ENCODE measurements around the gene MGMT.

DNA sequence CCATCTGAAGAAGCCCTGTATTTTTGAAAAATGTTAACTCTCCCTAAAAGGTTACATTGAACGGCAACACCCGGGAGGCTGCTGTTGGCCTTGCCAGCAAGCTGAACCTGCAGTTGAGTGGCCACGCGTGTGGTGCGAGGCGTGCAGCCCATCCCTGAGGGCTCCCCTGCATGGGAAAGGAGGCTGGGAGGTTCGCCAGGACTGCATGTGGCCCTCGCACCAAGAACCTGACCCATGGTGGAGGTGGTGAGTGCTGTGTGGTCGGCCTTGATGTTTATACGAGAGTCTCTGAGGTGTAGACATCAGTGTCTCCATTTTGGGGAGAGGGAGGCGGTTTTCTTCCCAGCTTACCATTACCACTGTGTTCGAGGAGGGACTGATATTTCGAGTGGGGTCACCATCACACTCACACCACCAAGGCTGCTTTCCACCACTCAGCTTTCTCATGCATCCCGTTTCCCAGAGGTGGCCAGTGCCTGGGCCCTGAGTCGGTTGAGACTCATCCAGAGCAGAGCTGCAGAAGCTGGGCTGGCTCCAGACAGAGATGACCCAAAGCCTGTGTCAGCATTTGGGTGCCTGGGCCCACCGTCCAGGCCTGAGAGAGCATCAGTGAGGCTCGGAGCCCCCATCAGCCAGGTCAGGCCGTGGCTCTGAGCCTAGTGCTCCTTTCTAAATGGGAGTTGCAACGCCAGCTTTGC is 274.4 kb downstream of the MGMT start:
- TF ChIP-seq POLR2A (IDR thresholded peaks at IDR 0.05; ENCODE audit: borderline replicate concordance, extremely low read depth, insufficient read depth, insufficient read length) (no peak), JUND (IDR thresholded peaks at IDR 0.05) (no peak), SIN3A (IDR thresholded peaks at IDR 0.05; ENCODE audit: low read depth) (no peak), EZH2 (IDR thresholded peaks at IDR 0.05) (no peak), POLR2AphosphoS5 (IDR thresholded peaks at IDR 0.05; ENCODE audit: low read depth, low read length) (no peak), SP1 (IDR thresholded peaks at IDR 0.05; ENCODE audit: low read depth) (no peak), FOSL1 (IDR thresholded peaks at IDR 0.05; ENCODE audit: low read depth) (no peak)
- TF ChIP-seq, protein P1, sequence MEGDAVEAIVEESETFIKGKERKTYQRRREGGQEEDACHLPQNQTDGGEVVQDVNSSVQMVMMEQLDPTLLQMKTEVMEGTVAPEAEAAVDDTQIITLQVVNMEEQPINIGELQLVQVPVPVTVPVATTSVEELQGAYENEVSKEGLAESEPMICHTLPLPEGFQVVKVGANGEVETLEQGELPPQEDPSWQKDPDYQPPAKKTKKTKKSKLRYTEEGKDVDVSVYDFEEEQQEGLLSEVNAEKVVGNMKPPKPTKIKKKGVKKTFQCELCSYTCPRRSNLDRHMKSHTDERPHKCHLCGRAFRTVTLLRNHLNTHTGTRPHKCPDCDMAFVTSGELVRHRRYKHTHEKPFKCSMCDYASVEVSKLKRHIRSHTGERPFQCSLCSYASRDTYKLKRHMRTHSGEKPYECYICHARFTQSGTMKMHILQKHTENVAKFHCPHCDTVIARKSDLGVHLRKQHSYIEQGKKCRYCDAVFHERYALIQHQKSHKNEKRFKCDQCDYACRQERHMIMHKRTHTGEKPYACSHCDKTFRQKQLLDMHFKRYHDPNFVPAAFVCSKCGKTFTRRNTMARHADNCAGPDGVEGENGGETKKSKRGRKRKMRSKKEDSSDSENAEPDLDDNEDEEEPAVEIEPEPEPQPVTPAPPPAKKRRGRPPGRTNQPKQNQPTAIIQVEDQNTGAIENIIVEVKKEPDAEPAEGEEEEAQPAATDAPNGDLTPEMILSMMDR (IDR thresholded peaks at IDR 0.05 in 2 of 3, conservative IDR thresholded peaks at IDR 0.05 in 1 of 3; ENCODE audit: borderline replicate concordance in 1 of 3, insufficient read depth in 1 of 3, low read depth in 2 of 3, low read length in 2 of 3) = no peak
- TF ChIP-seq, protein P2, sequence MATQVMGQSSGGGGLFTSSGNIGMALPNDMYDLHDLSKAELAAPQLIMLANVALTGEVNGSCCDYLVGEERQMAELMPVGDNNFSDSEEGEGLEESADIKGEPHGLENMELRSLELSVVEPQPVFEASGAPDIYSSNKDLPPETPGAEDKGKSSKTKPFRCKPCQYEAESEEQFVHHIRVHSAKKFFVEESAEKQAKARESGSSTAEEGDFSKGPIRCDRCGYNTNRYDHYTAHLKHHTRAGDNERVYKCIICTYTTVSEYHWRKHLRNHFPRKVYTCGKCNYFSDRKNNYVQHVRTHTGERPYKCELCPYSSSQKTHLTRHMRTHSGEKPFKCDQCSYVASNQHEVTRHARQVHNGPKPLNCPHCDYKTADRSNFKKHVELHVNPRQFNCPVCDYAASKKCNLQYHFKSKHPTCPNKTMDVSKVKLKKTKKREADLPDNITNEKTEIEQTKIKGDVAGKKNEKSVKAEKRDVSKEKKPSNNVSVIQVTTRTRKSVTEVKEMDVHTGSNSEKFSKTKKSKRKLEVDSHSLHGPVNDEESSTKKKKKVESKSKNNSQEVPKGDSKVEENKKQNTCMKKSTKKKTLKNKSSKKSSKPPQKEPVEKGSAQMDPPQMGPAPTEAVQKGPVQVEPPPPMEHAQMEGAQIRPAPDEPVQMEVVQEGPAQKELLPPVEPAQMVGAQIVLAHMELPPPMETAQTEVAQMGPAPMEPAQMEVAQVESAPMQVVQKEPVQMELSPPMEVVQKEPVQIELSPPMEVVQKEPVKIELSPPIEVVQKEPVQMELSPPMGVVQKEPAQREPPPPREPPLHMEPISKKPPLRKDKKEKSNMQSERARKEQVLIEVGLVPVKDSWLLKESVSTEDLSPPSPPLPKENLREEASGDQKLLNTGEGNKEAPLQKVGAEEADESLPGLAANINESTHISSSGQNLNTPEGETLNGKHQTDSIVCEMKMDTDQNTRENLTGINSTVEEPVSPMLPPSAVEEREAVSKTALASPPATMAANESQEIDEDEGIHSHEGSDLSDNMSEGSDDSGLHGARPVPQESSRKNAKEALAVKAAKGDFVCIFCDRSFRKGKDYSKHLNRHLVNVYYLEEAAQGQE (IDR thresholded peaks at IDR 0.05; ENCODE audit: low read depth) = no peak
